RWPE1 (cell line): Measurements from ENCODE around the gene IPCEF1.

Source experiments
- CTCF ChIA-PET: fragments of 350-600 bp; sonication (Branson Sonifier 250); formaldehyde crosslinking; extraction: SDS; loops from one replicate; lab custom pipeline; 2021; lab: Yijun Ruan, JAX
- POLR2A ChIA-PET: fragments of 400-600 bp; formaldehyde crosslinking; extraction: SDS; loops from one replicate; lab custom pipeline; 2020; ENCODE audit warnings: antibody characterized with exemption; ENCODE audit not compliant: low non-redundant PET; lab: Yijun Ruan, JAX
- DNase-seq: peaks from one replicate; pipeline ENCODE4 v3.0.0; 2012; ENCODE audit warnings: low spot score
- H3K27ac ChIP-seq: fragments of 450-650 bp; 2 replicates; pipeline ENCODE4 v1.5.1; 2017
- TF ChIP-seq, protein P1 (sequence below): fragments of 450-650 bp; conservative IDR thresholded peaks from 2 replicates; pipeline ENCODE4 v1.5.1; 2017; ENCODE audit warnings: low read depth, mild to moderate bottlenecking

The IPCEF1 gene

DNA sequence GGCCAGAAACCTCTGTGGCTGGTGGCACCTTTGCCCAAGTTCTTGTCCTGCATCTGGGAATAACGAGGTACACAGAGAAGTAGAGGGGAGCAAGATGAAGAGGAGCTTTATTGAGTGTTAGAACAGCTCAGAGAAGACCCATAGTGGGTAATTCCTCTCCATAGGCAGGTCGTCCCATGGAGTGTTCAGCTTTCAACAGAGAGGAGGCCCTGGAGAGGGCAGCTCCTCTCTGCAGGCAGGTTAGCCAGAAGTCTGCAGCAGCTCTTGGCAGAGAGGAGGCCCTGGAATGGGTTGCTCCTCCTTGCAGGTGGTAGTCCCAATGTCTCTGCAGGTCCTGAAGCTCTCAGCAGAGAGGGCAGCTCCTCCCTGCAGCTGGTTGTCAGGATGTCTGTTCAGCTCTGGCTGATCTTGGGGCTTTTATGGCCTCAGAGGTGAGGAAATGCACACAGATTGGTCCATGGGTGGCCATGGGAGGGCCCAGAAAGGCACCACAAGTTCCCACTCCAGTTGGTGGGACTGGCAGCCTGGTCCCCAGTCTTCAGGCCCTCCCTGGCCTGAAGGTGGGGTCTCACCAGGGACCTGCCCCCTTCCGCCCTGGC is 89.0 kb downstream of the IPCEF1 start:
- ChIA-PET POLR2A (no interaction called here), CTCF (no interaction called here)
- TF ChIP-seq, protein P1, sequence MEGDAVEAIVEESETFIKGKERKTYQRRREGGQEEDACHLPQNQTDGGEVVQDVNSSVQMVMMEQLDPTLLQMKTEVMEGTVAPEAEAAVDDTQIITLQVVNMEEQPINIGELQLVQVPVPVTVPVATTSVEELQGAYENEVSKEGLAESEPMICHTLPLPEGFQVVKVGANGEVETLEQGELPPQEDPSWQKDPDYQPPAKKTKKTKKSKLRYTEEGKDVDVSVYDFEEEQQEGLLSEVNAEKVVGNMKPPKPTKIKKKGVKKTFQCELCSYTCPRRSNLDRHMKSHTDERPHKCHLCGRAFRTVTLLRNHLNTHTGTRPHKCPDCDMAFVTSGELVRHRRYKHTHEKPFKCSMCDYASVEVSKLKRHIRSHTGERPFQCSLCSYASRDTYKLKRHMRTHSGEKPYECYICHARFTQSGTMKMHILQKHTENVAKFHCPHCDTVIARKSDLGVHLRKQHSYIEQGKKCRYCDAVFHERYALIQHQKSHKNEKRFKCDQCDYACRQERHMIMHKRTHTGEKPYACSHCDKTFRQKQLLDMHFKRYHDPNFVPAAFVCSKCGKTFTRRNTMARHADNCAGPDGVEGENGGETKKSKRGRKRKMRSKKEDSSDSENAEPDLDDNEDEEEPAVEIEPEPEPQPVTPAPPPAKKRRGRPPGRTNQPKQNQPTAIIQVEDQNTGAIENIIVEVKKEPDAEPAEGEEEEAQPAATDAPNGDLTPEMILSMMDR: no peak
- H3K27ac ChIP-seq: no peak overlapping the region
- no peak for DNase-seq

GRCh38 chr6:154266560-154267099 is 90.0 kb downstream of the IPCEF1 start:
- POLR2A ChIA-PET: no interaction called here
- no peak overlapping the region for H3K27ac ChIP-seq
- no peak for DNase-seq
- CTCF ChIA-PET: no interaction called here
- TF ChIP-seq, protein P1: no peak

- H3K27ac ChIP-seq: no peak overlapping the region
- TF ChIP-seq, protein P1: no peak
- DNase-seq: no peak
- POLR2A ChIA-PET: no interaction called here
- CTCF ChIA-PET: no interaction called here
Observed at GRCh38 chr6:154261688-154262397, 94.8 kb downstream of the IPCEF1 start.

- ChIA-PET POLR2A (no interaction called here), CTCF (interaction anchor here (0.5 kb wide), 1 partner anchor 1015 kb away, joined by 5 read pairs; no protein-coding TSS in a partner anchor)
- H3K27ac ChIP-seq: no peak overlapping the region
- no peak for DNase-seq
- TF ChIP-seq, protein P1: no peak
Observed at GRCh38 chr6:154258064-154258757, 98.4 kb downstream of the IPCEF1 start.

DNA sequence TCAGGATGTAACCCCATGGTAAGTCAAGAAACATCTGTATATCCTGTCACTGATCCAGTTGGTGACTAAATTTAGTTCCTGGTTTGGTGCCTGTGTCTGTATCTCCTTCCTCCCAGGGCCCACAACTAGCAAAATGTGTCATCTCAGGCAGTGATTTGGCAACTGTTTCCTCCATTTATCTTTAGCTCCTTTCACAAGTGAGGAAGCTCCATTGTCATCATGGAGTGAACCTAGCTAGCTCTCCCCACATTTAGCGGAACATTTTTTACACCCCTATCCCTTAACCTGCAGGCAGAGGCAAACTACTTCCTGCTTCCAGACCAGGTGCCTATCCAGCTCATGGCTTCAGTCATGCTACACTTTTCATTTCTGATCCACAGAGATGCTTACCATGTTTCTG is 99.5 kb downstream of the IPCEF1 start:
- ChIA-PET POLR2A (no interaction called here), CTCF (no interaction called here)

GRCh38 chr6:154252678-154253077 is 103.9 kb downstream of the IPCEF1 start:
- H3K27ac ChIP-seq: no peak overlapping the region
- TF ChIP-seq, protein P1: no peak
- ChIA-PET POLR2A (no interaction called here), CTCF (no interaction called here)
- no peak for DNase-seq

More for the DNA sequence above, 99.5 kb downstream of the IPCEF1 start:
- TF ChIP-seq, protein P1: no peak
- no peak overlapping the region for H3K27ac ChIP-seq
- DNase-seq: no peak
